A549 treated with Mapracorat at 1 μM for 4 hours (cell line): ENCODE measurements around the gene PHKA1. TPM values are rescaled to one million over a fixed set of nuclear protein-coding genes. Genes with fewer than 3 reads are reported as not detected.

ENCODE experiments used
- total RNA-seq: library from RNA; stranded (reverse); fragments of 200-300 nt; extraction: Qiagen RNA extraction; gene quantifications from 5 replicates; pipeline ENCODE4 v1.2.3, GENCODE V29; 2022

Gene PHKA1
- 24.0 to 31.5 TPM (median 29.1 TPM) in 5 replicates for total RNA-seq

DNA sequence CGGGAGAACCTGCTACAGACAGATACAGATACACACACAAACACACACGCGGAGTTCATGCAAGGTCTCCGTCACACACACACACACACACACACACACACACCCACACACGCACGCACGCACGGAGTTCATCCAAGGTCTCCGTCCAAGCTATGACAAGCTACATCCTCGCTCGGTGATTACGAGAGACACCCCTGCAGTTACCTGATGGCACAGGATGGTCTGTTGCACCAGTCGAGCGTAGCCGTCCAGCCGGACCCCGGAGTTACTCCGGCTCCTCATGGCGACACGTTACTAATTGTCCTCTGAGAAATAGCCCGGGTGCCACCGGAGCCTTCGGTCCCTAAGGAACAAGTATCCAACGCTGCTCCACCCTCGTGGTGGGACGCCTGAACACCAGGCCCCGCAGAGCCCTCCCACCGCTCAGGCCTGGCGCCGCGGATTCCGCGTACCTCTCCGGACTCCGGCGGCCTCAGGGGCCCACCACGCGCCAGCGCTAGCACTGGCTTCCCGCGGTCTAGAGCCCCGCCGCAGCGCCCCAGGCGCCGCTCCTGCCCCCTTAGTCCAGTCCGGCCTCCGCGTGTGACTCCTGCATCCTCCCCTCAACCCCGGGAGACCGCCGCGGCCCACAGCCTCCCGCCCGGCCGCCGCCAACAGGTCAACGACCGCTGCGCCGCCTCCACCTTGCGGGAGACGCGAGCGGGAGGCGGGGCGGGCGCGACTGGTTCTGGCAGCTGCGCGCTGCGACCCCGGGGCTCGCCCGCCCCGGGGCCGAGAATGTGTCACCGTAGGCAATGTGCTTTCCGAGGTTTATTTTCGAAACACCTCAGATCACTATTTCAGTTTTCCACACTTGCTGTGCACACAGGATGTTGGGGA is at the start of gene PHKA1:
TSS of gene PHKA1 (minus strand) at position 708 of the 879 bp plus-strand sequence. CDS start at position 282, 426 bp downstream.

GRCh38 chrX:72572248-72573157 is 141.6 kb downstream of the PHKA1 start, which contains the start of gene HDAC8:
Gene HDAC8, minus strand, starts transcription at chrX:72572843. Its CDS starts 82 bp downstream, at chrX:72572761.

Other genes starting within 250 kb of the PHKA1 start
- gene HDAC8, start 141.5 kb downstream of the PHKA1 start, total RNA-seq, result 23.9 to 28.7 TPM (median 26.1 TPM) in 5 replicates
- not detected in 5 replicates for gene DMRTC1B, start 62.6 kb upstream of the PHKA1 start, total RNA-seq
- not detected in 5 replicates for gene FAM236B, start 68.4 kb upstream of the PHKA1 start, total RNA-seq
- gene FAM236D, start 93.9 kb upstream of the PHKA1 start, total RNA-seq, result not detected in 5 replicates
- gene FAM236C, start 198.3 kb upstream of the PHKA1 start, total RNA-seq, result not detected in 5 replicates
- gene FAM236A, start 223.9 kb upstream of the PHKA1 start, total RNA-seq, result not detected in 5 replicates
- gene DMRTC1, start 229.5 kb upstream of the PHKA1 start, total RNA-seq, result not detected in 5 replicates